HG03196 (cell line): ENCODE data around the gene LINC00237.

Source experiments
- ATAC-seq: cut with Tn5 transposase; IDR thresholded peaks from one replicate; pipeline ENCODE4 v1.9.1; 2021; ENCODE audit not compliant: unreplicated experiment

The LINC00237 gene

GRCh38 chr20:21106171-21107017 is at the start of gene LINC00237:
LINC00237 (minus strand) TSS chr20:21106358.
- no peak for ATAC-seq

- ATAC-seq = no peak
These were observed 49.1 kb upstream of the LINC00237 start for GRCh38 chr20:21155268-21155667.

- no peak for ATAC-seq
These were observed 48.5 kb upstream of the LINC00237 start for GRCh38 chr20:21154692-21155091.

GRCh38 chr20:21151791-21152190 is 45.6 kb upstream of the LINC00237 start:
- ATAC-seq = no peak

- no peak for ATAC-seq
These were observed 43.2 kb upstream of the LINC00237 start for GRCh38 chr20:21149344-21149743.

GRCh38 chr20:21147593-21147992 is 41.4 kb upstream of the LINC00237 start:
- no peak for ATAC-seq

- ATAC-seq = no peak
These were observed 40.1 kb upstream of the LINC00237 start for GRCh38 chr20:21146215-21146614.

GRCh38 chr20:21145424-21145823 is 39.3 kb upstream of the LINC00237 start:
- ATAC-seq = no peak

GRCh38 chr20:21143194-21143890 is 37.2 kb upstream of the LINC00237 start:
- ATAC-seq = no peak

- no peak for ATAC-seq
These were observed 35.7 kb upstream of the LINC00237 start for GRCh38 chr20:21141825-21142224.

- no peak for ATAC-seq
These were observed 33.9 kb upstream of the LINC00237 start for GRCh38 chr20:21139881-21140566.

GRCh38 chr20:21137078-21137477 is 30.9 kb upstream of the LINC00237 start:
- ATAC-seq = no peak

GRCh38 chr20:21136015-21136732 is 30.0 kb upstream of the LINC00237 start:
- no peak for ATAC-seq

GRCh38 chr20:21134883-21135493 is 28.8 kb upstream of the LINC00237 start:
- ATAC-seq = no peak

- no peak for ATAC-seq
These were observed 27.9 kb upstream of the LINC00237 start for GRCh38 chr20:21133917-21134622.

- ATAC-seq = no peak
These were observed 27.2 kb upstream of the LINC00237 start for GRCh38 chr20:21133404-21133803.

GRCh38 chr20:21129861-21130260 is 23.7 kb upstream of the LINC00237 start:
- ATAC-seq = no peak

GRCh38 chr20:21127201-21127981 is 21.2 kb upstream of the LINC00237 start:
- ATAC-seq = no peak

- ATAC-seq = no peak
These were observed 20.4 kb upstream of the LINC00237 start for GRCh38 chr20:21126581-21126870.
